Measurements from ENCODE around the gene MEG3. TPM values are rescaled to one million over a fixed set of nuclear protein-coding genes. Genes with fewer than 3 reads are reported as not detected.
A peak's percentile ranks its signal among the peaks of the same experiment; 100 is the strongest.

MEG3 gene
- total RNA-seq, 2 donors from 2014 or later, result 5.3 to 15.3 TPM

- peaks cover 45% of the 10 kb centered on the region for H3K27me3 Mint-ChIP-seq (ENCODE audit: insufficient read depth)
- H3K4me3 Mint-ChIP-seq, result peak within 1 kb of the TSS; percentile 61
- H3K27me3 ChIP-seq (ENCODE audit: control insufficient read depth, insufficient read depth, low read length, poor library complexity, severe bottlenecking), result peaks cover 10% of the 10 kb centered on the region
- peaks cover 2% of the 10 kb centered on the region for H3K36me3 Mint-ChIP-seq (ENCODE audit: low read depth)
- H3K9me3 ChIP-seq (ENCODE audit: control insufficient read depth, low read length), result peaks cover 16% of the 10 kb centered on the region
- no peak within 1 kb of the TSS for H3K9ac ChIP-seq (ENCODE audit: extremely low read depth, low read length, poor library complexity, severe bottlenecking)
- no peaks in the 10 kb centered on the region for H3K36me3 ChIP-seq (ENCODE audit: control insufficient read depth, insufficient read depth, low read length)
- H3K4me1 ChIP-seq (ENCODE audit: control insufficient read depth, insufficient read depth, low read length), result peaks cover 18% of the 10 kb centered on the region
- DNase-seq, result peak; percentile 45
- H3K27ac ChIP-seq (ENCODE audit: low read depth, low read length), result peak within 1 kb of the TSS; percentile 68
- peaks cover 43% of the 10 kb centered on the region for H3K4me1 Mint-ChIP-seq
- 81 to 82% methylated on average over 5 to 12 of the region's 12 CpGs for WGBS, 2 experiments (ENCODE audit: insufficient coverage in 1 of 2, insufficient read length in 1 of 2)
- H3K27ac Mint-ChIP-seq, result peak within 1 kb of the TSS; percentile 70
- peak within 1 kb of the TSS; percentile 33 for H3K4me3 ChIP-seq (ENCODE audit: low read length)
- TF ChIP-seq, protein P1, sequence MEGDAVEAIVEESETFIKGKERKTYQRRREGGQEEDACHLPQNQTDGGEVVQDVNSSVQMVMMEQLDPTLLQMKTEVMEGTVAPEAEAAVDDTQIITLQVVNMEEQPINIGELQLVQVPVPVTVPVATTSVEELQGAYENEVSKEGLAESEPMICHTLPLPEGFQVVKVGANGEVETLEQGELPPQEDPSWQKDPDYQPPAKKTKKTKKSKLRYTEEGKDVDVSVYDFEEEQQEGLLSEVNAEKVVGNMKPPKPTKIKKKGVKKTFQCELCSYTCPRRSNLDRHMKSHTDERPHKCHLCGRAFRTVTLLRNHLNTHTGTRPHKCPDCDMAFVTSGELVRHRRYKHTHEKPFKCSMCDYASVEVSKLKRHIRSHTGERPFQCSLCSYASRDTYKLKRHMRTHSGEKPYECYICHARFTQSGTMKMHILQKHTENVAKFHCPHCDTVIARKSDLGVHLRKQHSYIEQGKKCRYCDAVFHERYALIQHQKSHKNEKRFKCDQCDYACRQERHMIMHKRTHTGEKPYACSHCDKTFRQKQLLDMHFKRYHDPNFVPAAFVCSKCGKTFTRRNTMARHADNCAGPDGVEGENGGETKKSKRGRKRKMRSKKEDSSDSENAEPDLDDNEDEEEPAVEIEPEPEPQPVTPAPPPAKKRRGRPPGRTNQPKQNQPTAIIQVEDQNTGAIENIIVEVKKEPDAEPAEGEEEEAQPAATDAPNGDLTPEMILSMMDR (conservative IDR thresholded peaks at IDR 0.05), result no peak
- H3K9me3 Mint-ChIP-seq, result peaks cover under 1% of the 10 kb centered on the region
Observed at GRCh38 chr14:100903672-100904185, 77.8 kb downstream of the MEG3 start, which contains the start of gene RTL1. RTL1 (minus strand) TSS chr14:100903722; CDS start chr14:100884788, 18,934 bp downstream.

DNA sequence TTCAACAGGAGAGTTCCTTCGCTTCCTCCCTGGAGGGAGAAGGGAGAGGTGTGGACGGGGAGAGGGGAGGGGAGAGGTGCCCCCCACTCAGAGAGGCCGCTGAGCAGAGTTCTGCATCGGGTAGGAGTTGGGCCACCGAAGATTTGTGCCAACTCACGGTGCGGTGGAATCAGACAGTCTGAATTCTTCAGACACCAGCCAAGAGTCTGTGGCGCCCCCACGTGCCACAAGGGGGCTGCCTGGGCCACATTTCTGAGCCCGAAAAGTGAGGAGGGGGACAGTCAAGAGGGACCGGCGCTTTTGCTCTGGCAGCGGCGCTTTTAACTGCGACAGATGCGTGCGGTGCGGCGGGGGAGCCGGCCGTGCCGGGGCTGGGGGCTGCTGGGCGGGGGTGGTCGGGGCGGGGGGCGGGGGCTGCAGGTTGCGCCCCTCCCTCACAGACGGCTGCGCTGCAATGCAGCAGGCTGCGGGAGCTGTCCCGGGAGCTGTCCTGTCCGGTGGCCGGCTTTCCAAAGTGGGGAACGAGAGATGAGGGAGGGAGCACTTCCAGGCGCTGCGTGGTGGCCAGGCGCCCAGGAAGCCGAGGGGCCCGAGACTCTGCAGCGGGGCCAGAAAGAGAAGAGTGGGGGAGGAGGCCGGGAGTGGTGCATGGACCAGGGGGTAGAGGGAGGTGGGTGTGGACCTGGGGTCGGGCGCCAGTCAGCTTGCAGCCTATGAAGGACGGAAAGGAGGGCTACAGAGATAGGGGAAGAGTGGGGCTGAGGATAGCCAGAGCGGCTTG, 78.6 kb downstream of the MEG3 start:
- H3K9ac ChIP-seq (ENCODE audit: extremely low read depth, low read length, poor library complexity, severe bottlenecking), result no peak overlapping the region
- Mint-ChIP-seq H3K4me3 (peak overlapping the region; percentile 61), H3K4me1 (peaks cover 35% of the 10 kb centered on the region), H3K36me3 (ENCODE audit: low read depth) (peaks cover 2% of the 10 kb centered on the region), H3K27ac (peak overlapping the region; percentile 70), H3K9me3 (peaks cover 6% of the 10 kb centered on the region), H3K27me3 (ENCODE audit: insufficient read depth) (peaks cover 41% of the 10 kb centered on the region)
- H3K4me3 ChIP-seq (ENCODE audit: low read length), result peak overlapping the region; percentile 65
- peaks cover 18% of the 10 kb centered on the region for H3K4me1 ChIP-seq (ENCODE audit: control insufficient read depth, insufficient read depth, low read length)
- H3K27ac ChIP-seq (ENCODE audit: low read depth, low read length), result peak overlapping the region; percentile 48
- TF ChIP-seq, protein P1 (conservative IDR thresholded peaks at IDR 0.05), result peak; percentile 85
- peak; percentile 90 for DNase-seq
- H3K27me3 ChIP-seq (ENCODE audit: control insufficient read depth, insufficient read depth, low read length, poor library complexity, severe bottlenecking), result peaks cover 6% of the 10 kb centered on the region
- 0 to 5% methylated on average over 2 to 44 of the region's 45 CpGs for WGBS, 2 experiments (ENCODE audit: insufficient coverage in 1 of 2, insufficient read length in 1 of 2)
- no peaks in the 10 kb centered on the region for H3K36me3 ChIP-seq (ENCODE audit: control insufficient read depth, insufficient read depth, low read length)
- H3K9me3 ChIP-seq (ENCODE audit: control insufficient read depth, low read length), result peaks cover 22% of the 10 kb centered on the region

DNA sequence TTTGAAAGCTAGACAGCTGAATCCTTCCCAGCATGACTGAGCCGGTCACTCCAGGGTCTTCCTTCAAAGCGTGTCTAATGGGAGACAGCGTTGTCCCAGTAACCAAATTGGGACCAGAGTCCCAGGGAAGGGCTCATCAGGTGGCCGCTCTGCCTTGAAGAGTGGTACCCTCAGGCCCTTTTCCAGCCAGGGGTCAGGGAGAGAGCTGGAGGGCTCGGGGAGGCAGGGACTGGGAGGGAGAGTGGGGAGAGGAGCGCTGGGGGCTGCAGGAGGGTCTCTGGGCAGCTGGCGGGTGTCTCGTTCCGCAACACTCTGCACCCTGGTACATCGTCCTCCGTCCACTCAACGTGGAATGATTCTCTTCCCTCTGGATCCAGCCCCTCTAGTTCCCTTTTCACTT, 79.2 kb downstream of the MEG3 start:
- Mint-ChIP-seq H3K9me3 (peaks cover 11% of the 10 kb centered on the region), H3K4me3 (peak overlapping the region; percentile 61), H3K27ac (no peak overlapping the region), H3K36me3 (ENCODE audit: low read depth) (peaks cover 2% of the 10 kb centered on the region), H3K27me3 (ENCODE audit: insufficient read depth) (peaks cover 38% of the 10 kb centered on the region), H3K4me1 (peaks cover 28% of the 10 kb centered on the region)
- Histone ChIP-seq H3K9ac (ENCODE audit: extremely low read depth, low read length, poor library complexity, severe bottlenecking) (no peak overlapping the region), H3K36me3 (ENCODE audit: control insufficient read depth, insufficient read depth, low read length) (no peaks in the 10 kb centered on the region), H3K4me1 (ENCODE audit: control insufficient read depth, insufficient read depth, low read length) (peaks cover 13% of the 10 kb centered on the region), H3K4me3 (ENCODE audit: low read length) (peak overlapping the region; percentile 65), H3K27me3 (ENCODE audit: control insufficient read depth, insufficient read depth, low read length, poor library complexity, severe bottlenecking) (no peaks in the 10 kb centered on the region), H3K27ac (ENCODE audit: low read depth, low read length) (no peak overlapping the region), H3K9me3 (ENCODE audit: control insufficient read depth, low read length) (peaks cover 29% of the 10 kb centered on the region)
- 68 to 79% methylated on average over 5 to 12 of the region's 12 CpGs for WGBS, 2 experiments (ENCODE audit: insufficient coverage in 1 of 2, insufficient read length in 1 of 2)
- TF ChIP-seq, protein P1 (conservative IDR thresholded peaks at IDR 0.05), result no peak
- DNase-seq, result peak; percentile 36
